H1 (cell line): ENCODE results near the gene SYT15. TPM values are rescaled to one million over a fixed set of nuclear protein-coding genes. Genes with fewer than 3 reads are reported as not detected.
A peak's percentile ranks its signal among the peaks of the same experiment; 100 is the strongest.

ENCODE experiments used
- CTCF ChIA-PET: fragments of 300-600 bp; sonication (Branson Sonifier 250); formaldehyde crosslinking; loops from one replicate; lab custom pipeline; 2021; ENCODE audit not compliant: partially characterized antibody; lab: Charles Lee
- POLR2A ChIA-PET: fragments of 300-600 bp; sonication (Branson Sonifier 250); formaldehyde crosslinking; loops from one replicate; lab custom pipeline; 2021; ENCODE audit warnings: inconsistent platforms; ENCODE audit not compliant: partially characterized antibody; lab: Charles Lee
- DNase-seq, 2 experiments: peaks; one replicate each; pipeline versions ENCODE4 v3.0.0 to v3.0.0-alpha.2; 2010 to 2022; ENCODE audit warnings: low spot score in 2 of 2, low read depth in 1 of 2, mixed read lengths in 1 of 2
- FAIRE-seq: peaks from 2 replicates; lab custom pipeline; 2011; peaks lifted over from hg19 to GRCh38; lab: Jason Lieb, UNC
- H2AFZ ChIP-seq: 2 replicates; pipeline ENCODE4 v1.8.1; 2012; ENCODE audit warnings: low read length, inconsistent platforms
- H2AK5ac ChIP-seq: 2 replicates; pipeline ENCODE4 v1.6.1; 2013; ENCODE audit warnings: low read depth, low read length
- H2BK120ac ChIP-seq: replicated peaks from 2 replicates; pipeline ENCODE3; 2013; ENCODE audit warnings: low read depth, low read length, inconsistent platforms
- H2BK12ac ChIP-seq: 2 replicates; pipeline ENCODE4 v1.6.1; 2013; ENCODE audit warnings: low read depth, low read length
- H2BK15ac ChIP-seq: 2 replicates; pipeline ENCODE4 v1.6.1; 2013; ENCODE audit warnings: low read length
- H2BK20ac ChIP-seq: 2 replicates; pipeline ENCODE4 v1.6.1; 2013; ENCODE audit warnings: low read length
- H2BK5ac ChIP-seq: 2 replicates; pipeline ENCODE4 v1.6.1; 2013; ENCODE audit warnings: low read depth, low read length
- H3K14ac ChIP-seq: 2 replicates; pipeline ENCODE4 v1.6.1; 2013; ENCODE audit warnings: inconsistent platforms; ENCODE audit not compliant: insufficient read length
- H3K18ac ChIP-seq: 2 replicates; pipeline ENCODE4 v1.6.1; 2013; ENCODE audit warnings: low read length; ENCODE audit errors: extremely low read depth
- H3K23ac ChIP-seq: 2 replicates; pipeline ENCODE4 v1.6.1; 2013; ENCODE audit warnings: inconsistent platforms; ENCODE audit not compliant: insufficient read length
- H3K23me2 ChIP-seq: 2 replicates; pipeline ENCODE4 v1.6.1; 2013; ENCODE audit warnings: low read depth, low read length
- H3K27ac ChIP-seq: 2 replicates; pipeline ENCODE4 v1.6.1; 2011; ENCODE audit warnings: low read depth, low read length, inconsistent platforms
- H3K27me3 ChIP-seq, 4 experiments: replicated peaks in 1 of 4; 1 replicate in 1 of 4; 2 replicates in 3 of 4; pipeline versions ENCODE4 v1.6.1 to v1.8.1; 2011 to 2013; ENCODE audit warnings: low read length in 3 of 4, mild to moderate bottlenecking in 3 of 4, inconsistent platforms in 2 of 4, mixed read lengths in 2 of 4, moderate library complexity in 1 of 4; ENCODE audit not compliant: control insufficient read depth in 3 of 4, insufficient read depth in 3 of 4; ENCODE audit errors: extremely low read depth in 1 of 4
- H3K36me3 ChIP-seq, 4 experiments: 2 replicates each; pipeline versions ENCODE4 v1.6.1 to v1.8.1; 2011 to 2013; ENCODE audit warnings: mild to moderate bottlenecking in 4 of 4, low read length in 3 of 4, moderate library complexity in 2 of 4, control low read depth in 1 of 4, inconsistent platforms in 1 of 4; ENCODE audit not compliant: insufficient read depth in 4 of 4, control insufficient read depth in 2 of 4
- H3K4ac ChIP-seq: replicated peaks from 2 replicates; pipeline ENCODE3; 2013; ENCODE audit warnings: low read length, low read depth, mixed read lengths, inconsistent platforms; ENCODE audit not compliant: insufficient read length
- H3K4me1 ChIP-seq, 4 experiments: replicated peaks in 1 of 4; 1 replicate in 1 of 4; 2 replicates in 3 of 4; pipeline versions ENCODE4 v1.6.1 to v1.8.1; 2011 to 2013; ENCODE audit warnings: low read length in 3 of 4, inconsistent platforms in 2 of 4, mixed read lengths in 1 of 4; ENCODE audit not compliant: insufficient read depth in 4 of 4, control insufficient read depth in 3 of 4
- H3K4me2 ChIP-seq, 2 experiments: 2 replicates each; pipeline versions ENCODE4 v1.6.1 to v1.8.1; 2011 to 2013; ENCODE audit warnings: low read depth in 2 of 2, low read length in 2 of 2, control low read depth in 1 of 2, inconsistent platforms in 1 of 2, mild to moderate bottlenecking in 1 of 2; ENCODE audit not compliant: insufficient read depth in 1 of 2
- H3K4me3 ChIP-seq, 4 experiments: fragments of 200-600, 300-600 bp in 1 of 4; sonication (generic), shearing (Covaris generic), sonication (Bioruptor Twin) in 1 of 4; 2 replicates each; pipeline versions ENCODE4 v1.5.1 to v1.8.1; 2011 to 2016; ENCODE audit warnings: low read length in 4 of 4, low read depth in 3 of 4, control low read depth in 2 of 4, inconsistent platforms in 2 of 4, mild to moderate bottlenecking in 2 of 4, mixed read lengths in 1 of 4, moderate library complexity in 1 of 4; ENCODE audit not compliant: insufficient read depth in 2 of 4; ENCODE audit errors: extremely low read depth in 1 of 4
- H3K56ac ChIP-seq: replicated peaks from 2 replicates; pipeline ENCODE3; 2013; ENCODE audit warnings: low read depth, mild to moderate bottlenecking, mixed read lengths, low read length, inconsistent platforms; ENCODE audit not compliant: insufficient read length
- H3K79me1 ChIP-seq: 2 replicates; pipeline ENCODE4 v1.6.1; 2013; ENCODE audit warnings: low read depth, low read length, control low read depth
- H3K79me2 ChIP-seq, 2 experiments: 2 replicates each; pipeline versions ENCODE4 v1.6.1 to v1.8.1; 2012 to 2013; ENCODE audit warnings: low read length in 2 of 2, mild to moderate bottlenecking in 2 of 2, inconsistent platforms in 1 of 2; ENCODE audit not compliant: insufficient read depth in 2 of 2, control insufficient read depth in 1 of 2
- H3K9ac ChIP-seq, 4 experiments: replicated peaks in 1 of 4; 1 replicate in 1 of 4; 2 replicates in 3 of 4; pipeline versions ENCODE4 v1.6.1 to v1.8.1; 2011 to 2013; ENCODE audit warnings: low read depth in 3 of 4, low read length in 3 of 4, control low read depth in 2 of 4, mild to moderate bottlenecking in 2 of 4, moderate library complexity in 2 of 4, inconsistent platforms in 1 of 4; ENCODE audit errors: extremely low read depth in 1 of 4
- H3K9me3 ChIP-seq, 2 experiments: 2 replicates each; pipeline versions ENCODE4 v1.6.1 to v1.8.1; 2012 to 2013; ENCODE audit warnings: mild to moderate bottlenecking in 2 of 2, moderate library complexity in 2 of 2, control low read depth in 1 of 2, inconsistent platforms in 1 of 2, low read depth in 1 of 2, low read length in 1 of 2, mixed read lengths in 1 of 2; ENCODE audit not compliant: insufficient read depth in 2 of 2
- H4K20me1 ChIP-seq, 2 experiments: replicated peaks in 1 of 2; 2 replicates each; pipeline versions ENCODE3 to v1.8.1; 2011 to 2013; ENCODE audit warnings: inconsistent platforms in 2 of 2, low read length in 2 of 2, mild to moderate bottlenecking in 1 of 2; ENCODE audit not compliant: insufficient read depth in 2 of 2, control insufficient read depth in 1 of 2
- H4K5ac ChIP-seq: 2 replicates; pipeline ENCODE4 v1.6.1; 2013; ENCODE audit warnings: low read length, low read depth, mixed read lengths, inconsistent platforms; ENCODE audit not compliant: insufficient read length
- H4K8ac ChIP-seq: 2 replicates; pipeline ENCODE4 v1.8.0; 2013; ENCODE audit warnings: mild to moderate bottlenecking, moderate library complexity, low read length, inconsistent platforms; ENCODE audit not compliant: insufficient read depth; ENCODE audit errors: extremely low read depth
- H4K91ac ChIP-seq: replicated peaks from 2 replicates; pipeline ENCODE3; 2013; ENCODE audit warnings: low read length, mixed read lengths, inconsistent platforms; ENCODE audit not compliant: insufficient read length
- HDAC6 ChIP-seq: IDR thresholded peaks from one replicate; pipeline ENCODE4 v1.7.1; 2012; ENCODE audit warnings: low read depth, mild to moderate bottlenecking, inconsistent platforms, low read length, moderate library complexity
- WGBS, 2 experiments: shearing (Covaris generic) in 1 of 2; methylation state at CpG; one replicate each; pipeline versions ENCODE4 v1.1.6 to v1.1.7; 2013 to 2015; ENCODE audit warnings: low lambda C conversion rate in 2 of 2, mixed read lengths in 2 of 2, inconsistent platforms in 1 of 2, low coverage in 1 of 2, missing lambda C conversion rate in 1 of 2; ENCODE audit not compliant: insufficient replicate concordance in 2 of 2, insufficient coverage in 1 of 2, insufficient read length in 1 of 2; ENCODE audit errors: extremely low coverage in 1 of 2, missing lambda C conversion rate in 1 of 2; 5-methylcytosine and 5-hydroxymethylcytosine counted together
- polyA plus RNA-seq, 7 experiments: library from polyadenylated mRNA; depleted of rRNA in 3 of 7; stranded (reverse) in 5 of 7; unstranded in 2 of 7; fragments of >200 nt in 5 of 7; fragments of 200-250 nt in 2 of 7; gene quantifications; 1 replicate in 5 of 7; 2 replicates in 1 of 7; 4 replicates in 1 of 7; pipeline versions ENCODE4 v1.2.1 to v1.2.3, GENCODE V29; 2011 to 2013; ENCODE audit warnings: missing spikeins in 2 of 7, mixed read lengths in 2 of 7
- total RNA-seq: library from RNA; stranded (reverse); fragmentation: NEBNext Ultra II Directional; extraction: Animal tissue kit (Norgen Biotek cat#: 25700); gene quantifications from 2 replicates; pipeline ENCODE4 v1.2.1, GENCODE V29; 2021

SYT15 gene
- total and polyA plus RNA-seq, 2 of the 8 experiments (the other 6 are each of a cell fraction or from before 2014, with no cell fraction given), result 0.39 to 0.61 TPM

DNA sequence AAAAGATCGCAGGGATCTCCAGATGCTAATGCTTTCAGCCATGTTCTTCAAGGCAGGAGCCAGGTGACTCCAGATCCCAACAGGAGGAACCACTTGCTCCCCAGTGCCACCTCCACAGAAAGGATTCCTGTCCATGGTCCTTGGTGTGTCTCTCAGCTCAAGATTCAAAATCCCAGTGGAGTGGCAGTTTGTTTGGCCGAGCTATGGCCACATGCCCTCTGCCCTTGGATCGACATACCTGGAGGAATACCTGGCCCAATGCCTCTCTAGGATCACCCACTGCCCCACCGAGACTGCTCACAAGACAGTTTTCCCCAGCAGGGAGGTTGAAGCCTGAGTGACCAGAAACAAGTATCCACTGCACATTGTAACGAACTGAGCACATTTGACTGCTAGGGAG lies 18.5 kb upstream of the SYT15 start:
- H2BK15ac ChIP-seq, result no peak overlapping the region
- H3K18ac ChIP-seq, result no peak overlapping the region
- 79% methylated on average over 5 of the region's 5 CpGs; no CpG with 5 or more reads in 1 of the 2 experiments for WGBS, 2 experiments
- H3K4me3 ChIP-seq, result no peak overlapping the region
- no peak overlapping the region for H3K23ac ChIP-seq
- FAIRE-seq, result no peak
- peaks cover 0 to 2% of the 10 kb centered on the region in 2 experiments for H4K20me1 ChIP-seq
- no peak overlapping the region for H2BK5ac ChIP-seq
- peaks cover 2 to 13% (median 11%) of the 10 kb centered on the region in 4 experiments for H3K4me1 ChIP-seq
- H4K8ac ChIP-seq, result no peak overlapping the region
- ChIA-PET POLR2A (interaction anchor here (1.9 kb wide), 1 partner anchor 15 kb away, joined by 10 read pairs; no protein-coding TSS in a partner anchor), CTCF (interaction anchor here (0.6 to 2.5 kb wide), 6 partner anchors 8 to 335 kb away, joined by 3 to 20 read pairs (median 4); no protein-coding TSS in a partner anchor)
- no peaks in the 10 kb centered on the region for H3K79me1 ChIP-seq
- H3K36me3 ChIP-seq, result no peaks in the 10 kb centered on the region
- no peaks in the 10 kb centered on the region for H3K79me2 ChIP-seq
- no peak overlapping the region for H3K9ac ChIP-seq
- H3K56ac ChIP-seq, result no peak overlapping the region
- no peak overlapping the region for H3K4ac ChIP-seq
- H3K14ac ChIP-seq, result no peak overlapping the region
- H4K5ac ChIP-seq, result no peak overlapping the region
- H3K4me2 ChIP-seq, result no peak overlapping the region
- peaks cover 13% of the 10 kb centered on the region for H3K23me2 ChIP-seq
- H3K27ac ChIP-seq, result no peak overlapping the region
- H2AK5ac ChIP-seq, result no peak overlapping the region
- H2BK20ac ChIP-seq, result no peak overlapping the region
- H4K91ac ChIP-seq, result no peak overlapping the region
- no peaks in the 10 kb centered on the region for H3K9me3 ChIP-seq
- peaks cover 0 to 18% (median 10%) of the 10 kb centered on the region in 4 experiments; a peak in 4 of 7 replicates for H3K27me3 ChIP-seq
- H2BK12ac ChIP-seq, result no peak overlapping the region
- peak in 1 of 2 experiments; percentile 45 for DNase-seq
- no peak overlapping the region for H2AFZ ChIP-seq
- no peak overlapping the region for H2BK120ac ChIP-seq
- no peak for TF ChIP-seq HDAC6
